ENCODE measurements around the gene CDNF.

GRCh38 chr10:14801723-14802122, 36.1 kb downstream of the CDNF start:
- TF ChIP-seq POLR2AphosphoS5 (IDR thresholded peaks at IDR 0.05; ENCODE audit: low read depth, low read length) (no peak), RXRA (IDR thresholded peaks at IDR 0.05; ENCODE audit: borderline replicate concordance, low read depth) (no peak), CTCF (IDR thresholded peaks at IDR 0.05) (no peak)
